Neural crest cell (in vitro differentiated cells): ENCODE data around the gene ROBO1. TPM values are rescaled to one million over a fixed set of nuclear protein-coding genes. Genes with fewer than 3 reads are reported as not detected.

Source experiments
- DNase-seq: peaks from one replicate; pipeline ENCODE4 v3.0.0; 2021; ENCODE audit warnings: low read depth, mixed read lengths, low spot score
- H3K27ac Mint-ChIP-seq: one replicate; pipeline ENCODE4 v1.8.0; 2021; ENCODE audit warnings: mild to moderate bottlenecking, mixed read lengths; ENCODE audit not compliant: unreplicated experiment
- H3K27me3 Mint-ChIP-seq: 2 replicates; pipeline ENCODE4 v1.8.0; 2021; ENCODE audit warnings: low read depth, mild to moderate bottlenecking, mixed read lengths
- H3K36me3 Mint-ChIP-seq: 2 replicates; pipeline ENCODE4 v1.8.0; 2021; ENCODE audit warnings: low read depth, mild to moderate bottlenecking, mixed read lengths
- H3K4me1 Mint-ChIP-seq: 2 replicates; pipeline ENCODE4 v1.8.0; 2021; ENCODE audit warnings: mixed read lengths
- H3K4me3 Mint-ChIP-seq: one replicate; pipeline ENCODE4 v1.8.0; 2021; ENCODE audit warnings: mild to moderate bottlenecking, mixed read lengths
- H3K9me3 Mint-ChIP-seq: 2 replicates; pipeline ENCODE4 v1.8.0; 2021; ENCODE audit warnings: mixed read lengths
- CTCF ChIP-seq: fragments of 200-600 bp; sonication (generic); conservative IDR thresholded peaks from 2 replicates; pipeline ENCODE4 v1.5.0; 2021; ENCODE audit warnings: antibody characterized with exemption, mild to moderate bottlenecking
- microRNA-seq: library from miRNA; unstranded; fragments of <30 nt; microRNA quantifications from one replicate; pipeline ENCODE4, GENCODE V29; 2020
- total RNA-seq: library from RNA; stranded (reverse); gene quantifications from 2 replicates; pipeline ENCODE4 v1.2.1, GENCODE V29; 2021

ROBO1 gene
- total RNA-seq, 1 donor from 2014 or later: 88.7 TPM

- peaks cover 10% of the 10 kb centered on the region for H3K9me3 Mint-ChIP-seq
- H3K27me3 Mint-ChIP-seq: no peaks in the 10 kb centered on the region
- H3K4me1 Mint-ChIP-seq: no peaks in the 10 kb centered on the region
- DNase-seq: no peak
- no peak overlapping the region for H3K27ac Mint-ChIP-seq
- no peak overlapping the region for H3K4me3 Mint-ChIP-seq
- peaks cover 4% of the 10 kb centered on the region for H3K36me3 Mint-ChIP-seq
- no peak for TF ChIP-seq CTCF
Observed at GRCh38 chr3:78569804-78570203, 1198.0 kb downstream of the ROBO1 start.

GRCh38 chr3:78565712-78566111 lies 1202.1 kb downstream of the ROBO1 start:
- H3K27me3 Mint-ChIP-seq: no peaks in the 10 kb centered on the region
- no peak overlapping the region for H3K4me3 Mint-ChIP-seq
- no peak for DNase-seq
- no peaks in the 10 kb centered on the region for H3K4me1 Mint-ChIP-seq
- H3K36me3 Mint-ChIP-seq: peaks cover 4% of the 10 kb centered on the region
- H3K27ac Mint-ChIP-seq: no peak overlapping the region
- H3K9me3 Mint-ChIP-seq: peaks cover 16% of the 10 kb centered on the region
- TF ChIP-seq CTCF: no peak

- no peaks in the 10 kb centered on the region for H3K4me1 Mint-ChIP-seq
- no peak overlapping the region for H3K27ac Mint-ChIP-seq
- DNase-seq: no peak
- peaks cover 16% of the 10 kb centered on the region for H3K9me3 Mint-ChIP-seq
- H3K4me3 Mint-ChIP-seq: no peak overlapping the region
- H3K27me3 Mint-ChIP-seq: no peaks in the 10 kb centered on the region
- TF ChIP-seq CTCF: no peak
- peaks cover 4% of the 10 kb centered on the region for H3K36me3 Mint-ChIP-seq
Observed at GRCh38 chr3:78562328-78562727, 1205.5 kb downstream of the ROBO1 start.

Small RNA genes within 50 kb of the gene (microRNA-seq; reads per million reads assigned to microRNA genes)
- not detected for gene MIR3923
